ENCODE data around the gene YWHAE. TPM values are rescaled to one million over a fixed set of nuclear protein-coding genes. Genes with fewer than 3 reads are reported as not detected.
A peak's percentile ranks its signal among the peaks of the same experiment; 100 is the strongest.
"Not testable (repeated sequence)": the region's sequence is repeated elsewhere in the genome, so short reads cannot be mapped to it uniquely, and the experiment has no call there.

The YWHAE gene
- total RNA-seq, 4 donors from 2014 or later = 505 to 758 (median 567) TPM

DNA sequence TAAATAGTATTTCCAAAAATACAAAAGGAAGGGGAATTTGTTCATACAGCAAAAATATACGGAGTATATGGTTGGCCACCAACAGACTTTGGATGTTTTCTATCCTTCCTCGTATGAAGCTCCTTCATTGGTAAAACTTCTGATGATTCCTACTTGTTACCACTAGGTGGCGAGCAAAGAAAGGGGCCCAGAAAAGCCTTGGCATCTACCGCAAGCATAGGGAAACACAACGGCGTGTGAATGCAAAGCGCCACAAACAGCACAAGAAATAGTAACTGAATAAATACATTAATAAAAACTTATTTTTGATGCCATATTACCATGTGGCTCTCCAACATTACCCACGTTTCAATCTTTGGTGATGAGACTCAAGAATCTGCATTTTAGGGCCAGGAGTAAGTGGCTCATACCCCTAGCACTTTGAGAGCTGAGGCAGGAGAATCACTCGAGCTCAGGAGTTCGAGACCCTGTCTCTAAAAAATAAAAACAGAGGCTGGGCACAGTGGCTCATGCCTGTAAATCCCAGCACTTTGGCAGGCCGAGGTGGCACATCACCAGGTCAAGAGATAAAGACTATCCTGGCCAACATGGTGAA lies 34.5 kb downstream of the YWHAE start:
- no peak for DNase-seq
- Histone ChIP-seq H3K36me3 (peaks cover 5 to 34% (median 15%) of the 10 kb centered on the region in 3 donors), H3K4me3 (no peak overlapping the region), H3K4me1 (peaks cover 19 to 98% (median 42%) of the 10 kb centered on the region in 3 donors), H3K27me3 (no peaks in the 10 kb centered on the region), H3K27ac (peak overlapping the region in 1 of 4 donors; percentile 64), H3K9me3 (no peaks in the 10 kb centered on the region)
- TF ChIP-seq POLR2A (IDR thresholded peaks at IDR 0.05) (no peak), CTCF (IDR thresholded peaks at IDR 0.05) (peak; percentile 74 to 90 (median 86))
- intact Hi-C loops (cut with DNase I) = loop anchor here (10.0 kb wide), 1 partner anchor 149 kb away; the partner anchor contains the start of gene INPP5K
- 10 to 13% methylated on average over 11 of the region's 11 CpGs for WGBS, 2 donors

DNA sequence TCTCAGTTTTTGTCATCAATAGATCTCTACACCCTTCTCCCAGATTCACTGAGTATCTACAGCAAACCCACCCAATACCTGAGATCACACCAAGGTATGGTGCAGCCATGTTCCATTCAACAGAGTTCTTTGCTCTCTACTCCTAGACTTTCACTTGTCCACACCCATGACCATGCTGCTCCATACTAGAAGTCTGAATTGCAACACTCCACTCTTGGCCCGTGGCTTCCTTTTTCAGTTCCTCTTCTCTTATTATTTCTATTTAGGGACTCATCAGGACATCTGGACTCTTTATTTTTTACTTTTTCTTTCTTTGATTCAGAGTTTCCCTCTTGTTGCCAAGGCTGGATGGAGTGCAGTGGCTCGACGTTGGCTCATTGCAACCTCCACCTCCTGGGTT lies 37.1 kb downstream of the YWHAE start:
- Histone ChIP-seq H3K4me3 (no peak overlapping the region), H3K4me1 (peaks cover 14 to 79% (median 46%) of the 10 kb centered on the region in 3 donors), H3K36me3 (peaks cover 5 to 60% (median 31%) of the 10 kb centered on the region in 3 donors), H3K9me3 (no peaks in the 10 kb centered on the region), H3K27ac (peak overlapping the region in 3 of 4 donors; percentile 1 to 4 (median 3)), H3K27me3 (no peaks in the 10 kb centered on the region)
- WGBS, 2 donors = 31 to 42% methylated on average over 3 of the region's 3 CpGs
- no peak for TF ChIP-seq POLR2A (IDR thresholded peaks at IDR 0.05)
- no peak for TF ChIP-seq CTCF (IDR thresholded peaks at IDR 0.05)
- DNase-seq = no peak
- intact Hi-C loops (cut with DNase I) = loop anchor here (10.0 kb wide), 1 partner anchor 152 kb away; the partner anchor contains the start of gene INPP5K

GRCh38 chr17:1362065-1362848 lies 37.8 kb downstream of the YWHAE start:
- no peak for DNase-seq
- Histone ChIP-seq H3K4me3 (no peak overlapping the region), H3K27me3 (no peaks in the 10 kb centered on the region), H3K9me3 (no peaks in the 10 kb centered on the region), H3K27ac (peak overlapping the region in 2 of 4 donors; percentile 3 to 6), H3K4me1 (peaks cover 14 to 72% (median 39%) of the 10 kb centered on the region in 3 donors), H3K36me3 (peaks cover 5 to 67% (median 31%) of the 10 kb centered on the region in 3 donors)
- TF ChIP-seq CTCF (IDR thresholded peaks at IDR 0.05) = no peak
- TF ChIP-seq POLR2A (IDR thresholded peaks at IDR 0.05) = no peak
- intact Hi-C loops (cut with DNase I) = loop anchor here (10.0 kb wide), 1 partner anchor 153 kb away; the partner anchor contains the start of gene INPP5K
- 34 to 41% methylated on average over 10 of the region's 10 CpGs for WGBS, 2 donors

- Histone ChIP-seq H3K4me1 (peaks cover 14 to 60% (median 29%) of the 10 kb centered on the region in 3 donors), H3K36me3 (peaks cover 10 to 80% (median 31%) of the 10 kb centered on the region in 3 donors), H3K27ac (peak overlapping the region in 2 of 4 donors; percentile 25 to 54), H3K4me3 (no peak overlapping the region), H3K27me3 (no peaks in the 10 kb centered on the region), H3K9me3 (no peaks in the 10 kb centered on the region)
- TF ChIP-seq CTCF (IDR thresholded peaks at IDR 0.05) (no peak), POLR2A (IDR thresholded peaks at IDR 0.05) (no peak)
- WGBS, 2 donors = 61 to 66% methylated on average over 12 of the region's 12 CpGs
- intact Hi-C loops (cut with DNase I) = loop anchor here (10.0 kb wide), 1 partner anchor 154 kb away; the partner anchor contains the start of gene INPP5K
- no peak for DNase-seq
Measured at GRCh38 chr17:1360975-1361374, 39.0 kb downstream of the YWHAE start.

GRCh38 chr17:1360315-1360714 lies 39.7 kb downstream of the YWHAE start:
- DNase-seq, H3K4me3 ChIP-seq, H3K27me3 ChIP-seq, H3K9me3 ChIP-seq: not testable (repeated sequence)
- WGBS, 2 donors = 21 to 24% methylated on average over 5 of the region's 5 CpGs
- H3K27ac ChIP-seq = peak overlapping the region in 1 of 4 donors; percentile 54
- peaks cover 16 to 86% (median 31%) of the 10 kb centered on the region in 3 donors for H3K36me3 ChIP-seq
- peaks cover 14 to 53% (median 23%) of the 10 kb centered on the region in 3 donors for H3K4me1 ChIP-seq
- intact Hi-C loops (cut with DNase I) = loop anchor here (10.0 kb wide), 1 partner anchor 154 kb away; the partner anchor contains the start of gene INPP5K

Data from esophagus squamous epithelium (tissue), 5 donors.